A549 (cell line): Measurements from ENCODE around the gene PUDP. TPM values are rescaled to one million over a fixed set of nuclear protein-coding genes. Genes with fewer than 3 reads are reported as not detected.

Experiments
- ATAC-seq, 2 experiments: fragments of 200-7000 bp in 1 of 2; fragments of >200 bp in 1 of 2; cut with Nextera tagmentation in 1 of 2; cut with Tn5 transposase in 1 of 2; 3 replicates each; pipeline versions ENCODE4 v1.8.0 to v1.9.1; 2018 to 2020; ENCODE audit warnings: mild to moderate bottlenecking in 1 of 2, moderate library complexity in 1 of 2
- CTCF ChIA-PET: fragments of 300-600 bp; sonication (Branson Sonifier 250); formaldehyde crosslinking; extraction: SDS; loops from one replicate; lab custom pipeline; 2021; ENCODE audit warnings: antibody characterized with exemption, inconsistent platforms; lab: Yijun Ruan, JAX
- POLR2A ChIA-PET: fragments of 350-600 bp; formaldehyde crosslinking; extraction: SDS; loops from one replicate; lab custom pipeline; 2021; ENCODE audit warnings: antibody characterized with exemption, inconsistent platforms; lab: Yijun Ruan, JAX
- DNase-seq, 2 experiments: peaks; one replicate each; pipeline versions ENCODE4 v3.0.0 to v3.0.0-alpha.2; 2011 to 2016; ENCODE audit warnings: low read depth in 1 of 2, low spot score in 1 of 2
- FAIRE-seq: peaks from 2 replicates; lab custom pipeline; 2011; peaks lifted over from hg19 to GRCh38; lab: Jason Lieb, UNC
- H3K27ac ChIP-seq, 2 experiments: fragments of >200 bp; sonication (Bioruptor Twin); formaldehyde crosslinking; 3 replicates each; pipeline ENCODE4 v1.5.1; 2016 to 2017
- H3K4me1 ChIP-seq: fragments of >200 bp; sonication (Bioruptor Twin); formaldehyde crosslinking; 3 replicates; pipeline ENCODE4 v1.6.1; 2016
- H3K4me2 ChIP-seq: fragments of >200 bp; sonication (Bioruptor Twin); formaldehyde crosslinking; 3 replicates; pipeline ENCODE4 v1.6.1; 2016
- H3K4me3 ChIP-seq: fragments of >200 bp; sonication (Bioruptor Twin); formaldehyde crosslinking; 3 replicates; pipeline ENCODE4 v1.5.1; 2016
- H3K9me3 ChIP-seq: fragments of >200 bp; sonication (Bioruptor Twin); formaldehyde crosslinking; 3 replicates; pipeline ENCODE4 v1.6.1; 2016
- CHD2 ChIP-seq: fragments of 150-350 bp; IDR thresholded peaks from 2 replicates; pipeline ENCODE4 v1.6.1; 2014; ENCODE audit warnings: low read length; ENCODE audit not compliant: partially characterized antibody
- FOSB ChIP-seq: fragments of 250-450 bp; sonication (Bioruptor Pico); IDR thresholded peaks from 2 replicates; pipeline ENCODE4 v1.5.0; 2020; ENCODE audit warnings: mild to moderate bottlenecking, moderate library complexity
- FOXS1 ChIP-seq: fragments of 250-450 bp; sonication (Bioruptor Pico); IDR thresholded peaks from 2 replicates; pipeline ENCODE4 v1.5.0; 2020; ENCODE audit warnings: mild to moderate bottlenecking, moderate library complexity
- MYC ChIP-seq: IDR thresholded peaks from 2 replicates; pipeline ENCODE4 v1.6.1; 2012; ENCODE audit warnings: mild to moderate bottlenecking, inconsistent platforms, low read length, improper control_type of control experiment, borderline replicate concordance
- NPAS2 ChIP-seq: fragments of 250-450 bp; sonication (Bioruptor Pico); IDR thresholded peaks from 2 replicates; pipeline ENCODE4 v1.8.0; 2022; ENCODE audit warnings: mild to moderate bottlenecking, moderate library complexity, borderline replicate concordance
- NR3C1 ChIP-seq: fragments of >200 bp; sonication (Bioruptor Twin); formaldehyde crosslinking; IDR thresholded peaks from 3 replicates; pipeline ENCODE4 v1.6.1; 2017
- RAD21 ChIP-seq, 2 experiments: fragments of >200 bp in 1 of 2; sonication (Bioruptor Twin) in 1 of 2; formaldehyde crosslinking in 1 of 2; IDR thresholded peaks in 1 of 2; conservative IDR thresholded peaks in 1 of 2; 2 replicates in 1 of 2; 3 replicates in 1 of 2; pipeline ENCODE4 v1.6.1; 2012 to 2018; ENCODE audit warnings: inconsistent platforms in 1 of 2
- ZC3H11A ChIP-seq: fragments of 450-650 bp; IDR thresholded peaks from 2 replicates; pipeline ENCODE4 v1.6.1; 2014; ENCODE audit warnings: antibody characterized with exemption, mild to moderate bottlenecking
- whole genome bisulfite sequencing: methylation state at CpG from one replicate; pipeline ENCODE4 v1.1.6; 2017; ENCODE audit errors: missing lambda C conversion rate; 5-methylcytosine and 5-hydroxymethylcytosine counted together
- polyA plus RNA-seq, 4 experiments: library from polyadenylated mRNA; depleted of rRNA in 3 of 4; stranded (reverse); fragments of >200 nt; fragmentation: RNase III in 1 of 4; extraction: RNeasy Plus Mini Kit Qiagen cat#74134 plus additional on column Dnase treatment in 1 of 4; gene quantifications; 2 replicates in 3 of 4; 3 replicates in 1 of 4; pipeline ENCODE4 v1.2.3, GENCODE V29; 2011 to 2017
- TF ChIP-seq, protein P1 (sequence below): fragments of 200-600 bp; sonication (generic); IDR thresholded peaks from 2 replicates; pipeline ENCODE4 v1.6.1; 2016; ENCODE audit warnings: antibody characterized with exemption, mild to moderate bottlenecking, moderate library complexity
- TF ChIP-seq, protein P2 (sequence below): fragments of >200 bp; sonication (Bioruptor Twin); formaldehyde crosslinking; IDR thresholded peaks from 3 replicates; pipeline ENCODE4 v1.6.1; 2016
- TF ChIP-seq, protein P3 (sequence below): fragments of 250-450 bp; sonication (Bioruptor Pico); IDR thresholded peaks from 2 replicates; pipeline ENCODE4 v1.5.0; 2021; ENCODE audit warnings: mild to moderate bottlenecking, moderate library complexity, borderline replicate concordance
- TF ChIP-seq, protein P4 (sequence below): fragments of 450-650 bp; IDR thresholded peaks from 2 replicates; pipeline ENCODE4 v1.6.1; 2014; ENCODE audit warnings: antibody characterized with exemption
- TF ChIP-seq, protein P5 (sequence below): fragments of >200 bp; sonication (Bioruptor Twin); formaldehyde crosslinking; IDR thresholded peaks from 2 replicates; pipeline ENCODE4 v1.6.1; 2016
- TF ChIP-seq, protein P6 (sequence below): IDR thresholded peaks from 2 replicates; pipeline ENCODE4 v1.6.1; 2012; ENCODE audit warnings: low read depth, borderline replicate concordance

PUDP gene
- polyA plus RNA-seq, 2 of the 4 experiments (the other 2 are of a cell fraction): 26.2 to 50.7 TPM

DNA sequence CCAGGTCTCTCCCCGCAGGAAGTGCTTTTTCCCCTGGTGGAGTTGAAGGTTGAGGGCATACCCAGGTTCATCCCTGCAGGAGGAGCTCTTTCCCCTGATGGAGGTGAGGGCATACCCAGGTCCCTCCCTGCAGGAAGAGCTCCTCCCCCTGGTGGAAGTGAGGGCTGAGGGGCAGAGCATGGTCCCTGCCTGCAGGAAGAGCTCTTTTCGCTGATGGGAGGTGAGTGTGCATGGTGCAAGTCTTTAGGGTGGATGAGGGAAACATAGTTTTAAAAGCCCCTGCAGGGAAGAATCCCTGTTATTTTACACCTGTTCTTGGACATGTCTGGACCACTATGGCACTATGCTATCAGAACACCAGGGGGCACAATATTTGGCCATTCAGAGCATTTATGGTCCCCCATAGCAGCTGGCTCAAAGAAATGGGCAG is 43.7 kb upstream of the PUDP start:
- H3K4me2 ChIP-seq: no peak overlapping the region
- H3K27ac ChIP-seq: no peak overlapping the region
- H3K4me1 ChIP-seq: no peaks in the 10 kb centered on the region
- WGBS: 100% methylated on average over 1 of the region's 2 CpGs
- ChIA-PET CTCF (no interaction called here), POLR2A (no interaction called here)
- H3K9me3 ChIP-seq: no peaks in the 10 kb centered on the region
- TF ChIP-seq, protein P1, sequence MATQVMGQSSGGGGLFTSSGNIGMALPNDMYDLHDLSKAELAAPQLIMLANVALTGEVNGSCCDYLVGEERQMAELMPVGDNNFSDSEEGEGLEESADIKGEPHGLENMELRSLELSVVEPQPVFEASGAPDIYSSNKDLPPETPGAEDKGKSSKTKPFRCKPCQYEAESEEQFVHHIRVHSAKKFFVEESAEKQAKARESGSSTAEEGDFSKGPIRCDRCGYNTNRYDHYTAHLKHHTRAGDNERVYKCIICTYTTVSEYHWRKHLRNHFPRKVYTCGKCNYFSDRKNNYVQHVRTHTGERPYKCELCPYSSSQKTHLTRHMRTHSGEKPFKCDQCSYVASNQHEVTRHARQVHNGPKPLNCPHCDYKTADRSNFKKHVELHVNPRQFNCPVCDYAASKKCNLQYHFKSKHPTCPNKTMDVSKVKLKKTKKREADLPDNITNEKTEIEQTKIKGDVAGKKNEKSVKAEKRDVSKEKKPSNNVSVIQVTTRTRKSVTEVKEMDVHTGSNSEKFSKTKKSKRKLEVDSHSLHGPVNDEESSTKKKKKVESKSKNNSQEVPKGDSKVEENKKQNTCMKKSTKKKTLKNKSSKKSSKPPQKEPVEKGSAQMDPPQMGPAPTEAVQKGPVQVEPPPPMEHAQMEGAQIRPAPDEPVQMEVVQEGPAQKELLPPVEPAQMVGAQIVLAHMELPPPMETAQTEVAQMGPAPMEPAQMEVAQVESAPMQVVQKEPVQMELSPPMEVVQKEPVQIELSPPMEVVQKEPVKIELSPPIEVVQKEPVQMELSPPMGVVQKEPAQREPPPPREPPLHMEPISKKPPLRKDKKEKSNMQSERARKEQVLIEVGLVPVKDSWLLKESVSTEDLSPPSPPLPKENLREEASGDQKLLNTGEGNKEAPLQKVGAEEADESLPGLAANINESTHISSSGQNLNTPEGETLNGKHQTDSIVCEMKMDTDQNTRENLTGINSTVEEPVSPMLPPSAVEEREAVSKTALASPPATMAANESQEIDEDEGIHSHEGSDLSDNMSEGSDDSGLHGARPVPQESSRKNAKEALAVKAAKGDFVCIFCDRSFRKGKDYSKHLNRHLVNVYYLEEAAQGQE: no peak
- TF ChIP-seq, protein P2, sequence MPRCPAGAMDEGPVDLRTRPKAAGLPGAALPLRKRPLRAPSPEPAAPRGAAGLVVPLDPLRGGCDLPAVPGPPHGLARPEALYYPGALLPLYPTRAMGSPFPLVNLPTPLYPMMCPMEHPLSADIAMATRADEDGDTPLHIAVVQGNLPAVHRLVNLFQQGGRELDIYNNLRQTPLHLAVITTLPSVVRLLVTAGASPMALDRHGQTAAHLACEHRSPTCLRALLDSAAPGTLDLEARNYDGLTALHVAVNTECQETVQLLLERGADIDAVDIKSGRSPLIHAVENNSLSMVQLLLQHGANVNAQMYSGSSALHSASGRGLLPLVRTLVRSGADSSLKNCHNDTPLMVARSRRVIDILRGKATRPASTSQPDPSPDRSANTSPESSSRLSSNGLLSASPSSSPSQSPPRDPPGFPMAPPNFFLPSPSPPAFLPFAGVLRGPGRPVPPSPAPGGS: no peak
- TF ChIP-seq MYC (no peak), NPAS2 (CRISPR knock-in tag) (no peak), FOSB (CRISPR knock-in tag) (no peak), NR3C1 (no peak), ZC3H11A (no peak), FOXS1 (no peak), CHD2 (no peak)
- TF ChIP-seq, protein P3, sequence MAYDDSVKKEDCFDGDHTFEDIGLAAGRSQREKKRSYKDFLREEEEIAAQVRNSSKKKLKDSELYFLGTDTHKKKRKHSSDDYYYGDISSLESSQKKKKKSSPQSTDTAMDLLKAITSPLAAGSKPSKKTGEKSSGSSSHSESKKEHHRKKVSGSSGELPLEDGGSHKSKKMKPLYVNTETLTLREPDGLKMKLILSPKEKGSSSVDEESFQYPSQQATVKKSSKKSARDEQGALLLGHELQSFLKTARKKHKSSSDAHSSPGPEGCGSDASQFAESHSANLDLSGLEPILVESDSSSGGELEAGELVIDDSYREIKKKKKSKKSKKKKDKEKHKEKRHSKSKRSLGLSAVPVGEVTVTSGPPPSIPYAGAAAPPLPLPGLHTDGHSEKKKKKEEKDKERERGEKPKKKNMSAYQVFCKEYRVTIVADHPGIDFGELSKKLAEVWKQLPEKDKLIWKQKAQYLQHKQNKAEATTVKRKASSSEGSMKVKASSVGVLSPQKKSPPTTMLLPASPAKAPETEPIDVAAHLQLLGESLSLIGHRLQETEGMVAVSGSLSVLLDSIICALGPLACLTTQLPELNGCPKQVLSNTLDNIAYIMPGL (CRISPR knock-in tag): no peak
- TF ChIP-seq, protein P4, sequence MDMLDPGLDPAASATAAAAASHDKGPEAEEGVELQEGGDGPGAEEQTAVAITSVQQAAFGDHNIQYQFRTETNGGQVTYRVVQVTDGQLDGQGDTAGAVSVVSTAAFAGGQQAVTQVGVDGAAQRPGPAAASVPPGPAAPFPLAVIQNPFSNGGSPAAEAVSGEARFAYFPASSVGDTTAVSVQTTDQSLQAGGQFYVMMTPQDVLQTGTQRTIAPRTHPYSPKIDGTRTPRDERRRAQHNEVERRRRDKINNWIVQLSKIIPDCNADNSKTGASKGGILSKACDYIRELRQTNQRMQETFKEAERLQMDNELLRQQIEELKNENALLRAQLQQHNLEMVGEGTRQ: no peak
- TF ChIP-seq, protein P5, sequence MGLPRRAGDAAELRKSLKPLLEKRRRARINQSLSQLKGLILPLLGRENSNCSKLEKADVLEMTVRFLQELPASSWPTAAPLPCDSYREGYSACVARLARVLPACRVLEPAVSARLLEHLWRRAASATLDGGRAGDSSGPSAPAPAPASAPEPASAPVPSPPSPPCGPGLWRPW: no peak
- ATAC-seq (peak in 1 of 2 experiments; percentile 61; a peak in 3 of 6 replicates), FAIRE-seq (no peak), DNase-seq (peak in 1 of 2 experiments; percentile 4)
- H3K4me3 ChIP-seq: no peak overlapping the region

DNA sequence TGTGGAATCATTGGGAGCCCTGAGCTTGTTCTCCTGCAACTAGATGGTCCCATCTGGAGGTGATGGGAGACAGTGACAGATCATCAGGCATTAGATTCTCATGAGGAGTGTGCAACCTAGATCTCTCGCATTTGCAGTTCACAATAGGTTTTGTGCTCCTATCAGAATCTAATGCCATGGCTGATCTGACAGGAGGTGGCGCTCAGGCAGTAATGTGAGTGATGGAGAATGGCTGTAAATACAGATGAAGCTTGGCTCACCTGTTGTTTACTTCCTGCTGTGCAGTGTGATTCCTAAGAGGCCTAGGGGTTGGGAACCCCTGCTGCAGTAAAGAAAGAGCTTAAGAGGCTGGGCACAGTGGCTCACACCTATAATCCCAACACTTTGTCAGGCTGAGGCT is 42.2 kb upstream of the PUDP start:
- Histone ChIP-seq H3K9me3 (no peaks in the 10 kb centered on the region), H3K4me3 (no peak overlapping the region), H3K4me2 (no peak overlapping the region), H3K4me1 (no peaks in the 10 kb centered on the region), H3K27ac (no peak overlapping the region)
- 58% methylated on average over 2 of the region's 2 CpGs for WGBS
- DNase-seq: no peak
- TF ChIP-seq, protein P6, sequence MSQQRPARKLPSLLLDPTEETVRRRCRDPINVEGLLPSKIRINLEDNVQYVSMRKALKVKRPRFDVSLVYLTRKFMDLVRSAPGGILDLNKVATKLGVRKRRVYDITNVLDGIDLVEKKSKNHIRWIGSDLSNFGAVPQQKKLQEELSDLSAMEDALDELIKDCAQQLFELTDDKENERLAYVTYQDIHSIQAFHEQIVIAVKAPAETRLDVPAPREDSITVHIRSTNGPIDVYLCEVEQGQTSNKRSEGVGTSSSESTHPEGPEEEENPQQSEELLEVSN: no peak
- no peak for TF ChIP-seq RAD21 (conservative IDR thresholded peaks at IDR 0.05 in 1 of 2, IDR thresholded peaks at IDR 0.05 in 1 of 2)
- POLR2A ChIA-PET: no interaction called here
- CTCF ChIA-PET: no interaction called here
- FAIRE-seq: no peak
- ATAC-seq: no peak
